Muscle of leg (tissue), 16 donors: ENCODE measurements around the gene ZBED4. TPM values are rescaled to one million over a fixed set of nuclear protein-coding genes. Genes with fewer than 3 reads are reported as not detected.

Experiments
- DNase-seq: peaks from one replicate; pipeline ENCODE4 v3.0.0; 2013
- H3K27ac ChIP-seq: one replicate; pipeline ENCODE4 v1.5.1; 2013; ENCODE audit warnings: mild to moderate bottlenecking, low read length, control low read depth
- H3K27me3 ChIP-seq: one replicate; pipeline ENCODE4 v1.6.1; 2013; ENCODE audit warnings: low read length; ENCODE audit not compliant: control insufficient read depth, insufficient read depth
- H3K36me3 ChIP-seq: one replicate; pipeline ENCODE4 v1.6.1; 2013; ENCODE audit warnings: low read length; ENCODE audit not compliant: control insufficient read depth, insufficient read depth
- H3K4me1 ChIP-seq: one replicate; pipeline ENCODE4 v1.6.1; 2013; ENCODE audit warnings: low read length; ENCODE audit not compliant: control insufficient read depth, insufficient read depth
- H3K4me3 ChIP-seq: one replicate; pipeline ENCODE4 v1.5.1; 2013; ENCODE audit warnings: low read length, control low read depth
- H3K9me3 ChIP-seq: replicated peaks from 2 replicates; pipeline ENCODE4 v1.6.1; 2013; ENCODE audit warnings: low read depth, low read length; ENCODE audit not compliant: control insufficient read depth
- WGBS: methylation state at CpG from one replicate; pipeline ENCODE4 v1.1.5; 2013; ENCODE audit warnings: missing lambda C conversion rate; ENCODE audit not compliant: insufficient coverage; 5-methylcytosine and 5-hydroxymethylcytosine counted together
- long read RNA-seq, 11 donors: transcript quantifications; one replicate each; lab custom pipeline, GENCODE V29; 2026
- polyA plus RNA-seq, 8 donors: library from polyadenylated mRNA; unstranded; fragments of 120-200 nt; gene quantifications; one replicate each; pipeline versions ENCODE4 v1.2.1 to v1.2.3, GENCODE V29; 2013; ENCODE audit warnings: inconsistent platforms in 1 of 8, low replicate concordance in 1 of 8; ENCODE audit not compliant: insufficient read length in 8 of 8, insufficient read depth in 1 of 8
- total RNA-seq: library from RNA; stranded (reverse); fragments of 120-200 nt; gene quantifications from one replicate; pipeline ENCODE4 v1.2.4, GENCODE V29; 2013

ZBED4 gene, protein sequence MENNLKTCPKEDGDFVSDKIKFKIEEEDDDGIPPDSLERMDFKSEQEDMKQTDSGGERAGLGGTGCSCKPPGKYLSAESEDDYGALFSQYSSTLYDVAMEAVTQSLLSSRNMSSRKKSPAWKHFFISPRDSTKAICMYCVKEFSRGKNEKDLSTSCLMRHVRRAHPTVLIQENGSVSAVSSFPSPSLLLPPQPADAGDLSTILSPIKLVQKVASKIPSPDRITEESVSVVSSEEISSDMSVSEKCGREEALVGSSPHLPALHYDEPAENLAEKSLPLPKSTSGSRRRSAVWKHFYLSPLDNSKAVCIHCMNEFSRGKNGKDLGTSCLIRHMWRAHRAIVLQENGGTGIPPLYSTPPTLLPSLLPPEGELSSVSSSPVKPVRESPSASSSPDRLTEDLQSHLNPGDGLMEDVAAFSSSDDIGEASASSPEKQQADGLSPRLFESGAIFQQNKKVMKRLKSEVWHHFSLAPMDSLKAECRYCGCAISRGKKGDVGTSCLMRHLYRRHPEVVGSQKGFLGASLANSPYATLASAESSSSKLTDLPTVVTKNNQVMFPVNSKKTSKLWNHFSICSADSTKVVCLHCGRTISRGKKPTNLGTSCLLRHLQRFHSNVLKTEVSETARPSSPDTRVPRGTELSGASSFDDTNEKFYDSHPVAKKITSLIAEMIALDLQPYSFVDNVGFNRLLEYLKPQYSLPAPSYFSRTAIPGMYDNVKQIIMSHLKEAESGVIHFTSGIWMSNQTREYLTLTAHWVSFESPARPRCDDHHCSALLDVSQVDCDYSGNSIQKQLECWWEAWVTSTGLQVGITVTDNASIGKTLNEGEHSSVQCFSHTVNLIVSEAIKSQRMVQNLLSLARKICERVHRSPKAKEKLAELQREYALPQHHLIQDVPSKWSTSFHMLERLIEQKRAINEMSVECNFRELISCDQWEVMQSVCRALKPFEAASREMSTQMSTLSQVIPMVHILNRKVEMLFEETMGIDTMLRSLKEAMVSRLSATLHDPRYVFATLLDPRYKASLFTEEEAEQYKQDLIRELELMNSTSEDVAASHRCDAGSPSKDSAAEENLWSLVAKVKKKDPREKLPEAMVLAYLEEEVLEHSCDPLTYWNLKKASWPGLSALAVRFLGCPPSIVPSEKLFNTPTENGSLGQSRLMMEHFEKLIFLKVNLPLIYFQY
- total RNA-seq (7.3 TPM), polyA plus RNA-seq (10 to 100 TPM; 10.8 to 15.9 (median 13.2) TPM)
- long read RNA-seq, donor 1, full-length matches to known transcripts, result 4 of 4 reads
- long read RNA-seq, donor 1, partial matches to known transcripts, result 0 of 4 reads
- long read RNA-seq, donor 1, other reads (novel, unspliced or antisense), result 0 of 4 reads
- long read RNA-seq, donor 2, result 0 reads
- long read RNA-seq, donor 3, full-length matches to known transcripts, result 6 of 6 reads
- long read RNA-seq, donor 3, partial matches to known transcripts, result 0 of 6 reads
- long read RNA-seq, donor 3, other reads (novel, unspliced or antisense), result 0 of 6 reads
- long read RNA-seq, donor 4, full-length matches to known transcripts, result 2 of 2 reads
- long read RNA-seq, donor 4, partial matches to known transcripts, result 0 of 2 reads
- long read RNA-seq, donor 4, other reads (novel, unspliced or antisense), result 0 of 2 reads
- long read RNA-seq, donor 5, full-length matches to known transcripts, result 11 of 11 reads
- long read RNA-seq, donor 5, partial matches to known transcripts, result 0 of 11 reads
- long read RNA-seq, donor 5, other reads (novel, unspliced or antisense), result 0 of 11 reads
- long read RNA-seq, donor 6, full-length matches to known transcripts, result 8 of 8 reads
- long read RNA-seq, donor 6, partial matches to known transcripts, result 0 of 8 reads
- long read RNA-seq, donor 6, other reads (novel, unspliced or antisense), result 0 of 8 reads
- long read RNA-seq, donor 7, full-length matches to known transcripts, result 4 of 4 reads
- long read RNA-seq, donor 7, partial matches to known transcripts, result 0 of 4 reads
- long read RNA-seq, donor 7, other reads (novel, unspliced or antisense), result 0 of 4 reads
- long read RNA-seq, donor 8, full-length matches to known transcripts, result 2 of 2 reads
- long read RNA-seq, donor 8, partial matches to known transcripts, result 0 of 2 reads
- long read RNA-seq, donor 8, other reads (novel, unspliced or antisense), result 0 of 2 reads
- long read RNA-seq, donor 9, full-length matches to known transcripts, result 6 of 6 reads
- long read RNA-seq, donor 9, partial matches to known transcripts, result 0 of 6 reads
- long read RNA-seq, donor 9, other reads (novel, unspliced or antisense), result 0 of 6 reads
- long read RNA-seq, donor 10, full-length matches to known transcripts, result 4 of 4 reads
- long read RNA-seq, donor 10, partial matches to known transcripts, result 0 of 4 reads
- long read RNA-seq, donor 10, other reads (novel, unspliced or antisense), result 0 of 4 reads
- long read RNA-seq, donor 11, full-length matches to known transcripts, result 2 of 7 reads
- long read RNA-seq, donor 11, partial matches to known transcripts, result 0 of 7 reads
- long read RNA-seq, donor 11, other reads (novel, unspliced or antisense), result 5 of 7 reads

GRCh38 chr22:49852898-49853894 is at the start of gene ZBED4:
Gene ZBED4, plus strand, starts transcription at chr22:49853844. Its CDS starts 29,819 bp downstream, at chr22:49883663.
- under 1% methylated on average over 111 of the region's 127 CpGs for WGBS
- peak; percentile 98 for DNase-seq
- Histone ChIP-seq H3K9me3 (no peaks in the 10 kb centered on the region), H3K4me3 (peak within 1 kb of the TSS; percentile 76), H3K27me3 (peaks cover 39% of the 10 kb centered on the region), H3K36me3 (peaks cover 6% of the 10 kb centered on the region), H3K27ac (peak within 1 kb of the TSS; percentile 87), H3K4me1 (peaks cover 30% of the 10 kb centered on the region)

GRCh38 chr22:49807129-49807528 is 46.5 kb upstream of the ZBED4 start:
- H3K9me3 ChIP-seq, result no peaks in the 10 kb centered on the region
- H3K27ac ChIP-seq, result no peak overlapping the region
- peaks cover 25% of the 10 kb centered on the region for H3K36me3 ChIP-seq
- DNase-seq, result no peak
- WGBS, result 100% methylated on average over 4 of the region's 8 CpGs
- H3K27me3 ChIP-seq, result no peaks in the 10 kb centered on the region
- H3K4me1 ChIP-seq, result no peaks in the 10 kb centered on the region
- no peak overlapping the region for H3K4me3 ChIP-seq

DNA sequence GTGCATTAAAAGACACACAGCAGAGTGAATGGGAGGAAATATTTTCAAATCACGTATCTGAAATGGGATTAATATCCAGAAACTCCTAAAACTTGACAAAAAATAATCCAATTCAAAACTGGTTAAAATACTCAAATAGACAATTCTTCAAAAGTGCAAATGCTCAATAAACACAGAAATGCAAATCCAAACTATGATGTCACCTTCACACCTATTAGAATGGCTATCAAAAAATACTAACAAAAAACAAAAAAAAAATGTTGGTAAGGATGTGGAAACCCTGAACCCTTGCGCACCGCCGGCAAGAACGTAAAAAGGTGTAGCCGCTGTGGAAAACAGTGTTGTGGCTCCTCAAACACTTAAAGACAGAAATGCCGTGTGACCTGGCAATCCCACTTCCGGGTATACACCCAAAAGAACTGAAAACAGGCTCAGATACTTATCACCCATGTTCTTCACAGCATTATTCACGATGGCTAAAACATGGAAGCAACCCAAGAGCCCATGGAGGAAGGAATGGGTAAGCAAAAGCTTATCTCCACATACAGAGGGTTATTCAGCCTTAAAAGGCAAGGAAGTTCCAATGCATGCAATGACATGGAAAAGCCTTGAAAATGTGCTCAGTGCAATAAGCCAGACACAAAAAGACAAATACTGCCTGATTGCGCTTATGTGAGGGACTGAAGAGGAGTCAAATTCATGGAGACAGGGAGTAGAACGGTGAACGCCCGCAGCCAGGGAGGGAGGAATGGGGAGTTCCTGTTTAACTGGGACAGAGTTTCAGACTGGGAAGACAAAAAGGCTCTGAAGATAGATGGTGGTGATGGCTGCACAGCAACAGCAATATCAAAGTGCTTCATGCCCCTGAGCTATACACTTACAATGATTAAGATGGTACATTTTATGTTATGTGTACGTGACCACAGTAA is 45.6 kb upstream of the ZBED4 start:
- 92% methylated on average over 6 of the region's 14 CpGs for WGBS
- no peak overlapping the region for H3K27ac ChIP-seq
- no peaks in the 10 kb centered on the region for H3K9me3 ChIP-seq
- peaks cover 23% of the 10 kb centered on the region for H3K36me3 ChIP-seq
- H3K27me3 ChIP-seq, result no peaks in the 10 kb centered on the region
- no peak overlapping the region for H3K4me3 ChIP-seq
- H3K4me1 ChIP-seq, result no peaks in the 10 kb centered on the region
- DNase-seq, result no peak

DNA sequence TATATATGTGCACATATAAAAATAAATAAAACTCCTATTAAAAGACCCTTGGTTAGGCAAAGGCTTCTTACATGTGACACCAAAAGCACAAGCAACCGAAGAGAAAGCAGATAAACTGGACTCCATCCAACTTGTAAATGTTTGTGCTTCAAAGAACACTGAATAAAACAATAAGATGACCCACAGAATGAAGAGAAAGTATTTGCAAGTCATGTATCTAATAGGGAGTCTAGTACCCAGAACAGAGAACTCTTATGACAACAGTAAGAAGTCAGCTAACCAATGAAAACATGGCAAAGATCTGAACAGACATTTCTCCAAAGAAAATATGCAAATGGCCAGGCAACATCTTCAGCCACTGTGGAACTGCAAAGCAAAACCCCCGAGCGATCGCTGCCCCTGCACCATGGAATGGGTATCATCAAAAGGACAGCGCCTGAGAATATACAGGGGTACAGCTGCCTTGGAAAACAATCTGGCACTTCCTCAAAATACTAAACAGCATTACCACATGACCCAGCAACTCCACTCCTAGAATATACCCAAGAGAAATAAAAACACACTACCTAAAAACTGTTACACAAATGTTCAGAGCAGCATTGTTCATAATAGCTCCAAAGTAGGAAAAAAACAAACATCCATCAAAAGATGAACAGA is 43.2 kb upstream of the ZBED4 start:
- Histone ChIP-seq H3K27me3 (no peaks in the 10 kb centered on the region), H3K9me3 (no peaks in the 10 kb centered on the region), H3K4me3 (no peak overlapping the region), H3K36me3 (peaks cover 26% of the 10 kb centered on the region), H3K4me1 (no peaks in the 10 kb centered on the region), H3K27ac (no peak overlapping the region)
- no peak for DNase-seq
- no CpG with 5 or more reads among the region's 5 CpGs for WGBS

DNA sequence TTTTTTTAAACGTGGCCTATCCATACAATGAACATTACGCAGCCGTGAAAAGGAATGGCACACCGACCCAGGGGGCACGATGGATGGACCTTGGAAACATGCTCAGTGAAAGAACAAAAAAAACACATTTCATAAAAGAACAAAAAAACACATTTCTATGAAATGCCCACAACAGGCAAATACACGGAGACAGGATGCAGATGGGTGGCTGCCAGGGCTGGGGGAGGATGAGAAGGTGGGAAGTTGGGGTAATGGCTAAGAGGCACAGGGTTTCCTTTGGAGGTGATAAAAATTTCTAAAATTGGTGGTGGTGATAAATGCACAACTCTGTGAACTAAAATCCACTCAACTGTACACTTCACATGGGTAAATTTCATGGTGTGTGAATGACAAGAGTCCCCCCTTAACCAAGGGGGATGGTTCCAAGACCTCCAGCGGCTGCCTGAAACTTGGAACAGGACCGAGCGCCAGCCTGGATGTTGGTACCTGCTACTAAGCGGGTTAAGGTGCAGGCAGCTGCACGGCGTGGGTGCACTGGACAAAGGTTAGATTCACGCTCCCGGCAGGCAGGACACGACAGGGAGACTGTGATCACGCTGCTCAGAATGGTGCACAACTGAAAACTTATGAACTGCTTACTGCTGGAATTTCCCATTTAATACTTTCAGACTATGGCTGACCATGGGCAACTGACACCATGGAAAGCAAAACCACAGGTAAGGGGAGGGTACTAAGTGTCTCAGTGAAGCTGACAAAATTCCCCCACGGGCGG is 42.4 kb upstream of the ZBED4 start:
- H3K27ac ChIP-seq, result no peak overlapping the region
- 77% methylated on average over 14 of the region's 18 CpGs for WGBS
- no peaks in the 10 kb centered on the region for H3K9me3 ChIP-seq
- H3K27me3 ChIP-seq, result no peaks in the 10 kb centered on the region
- no peak for DNase-seq
- no peaks in the 10 kb centered on the region for H3K4me1 ChIP-seq
- H3K36me3 ChIP-seq, result peaks cover 28% of the 10 kb centered on the region
- no peak overlapping the region for H3K4me3 ChIP-seq

DNA sequence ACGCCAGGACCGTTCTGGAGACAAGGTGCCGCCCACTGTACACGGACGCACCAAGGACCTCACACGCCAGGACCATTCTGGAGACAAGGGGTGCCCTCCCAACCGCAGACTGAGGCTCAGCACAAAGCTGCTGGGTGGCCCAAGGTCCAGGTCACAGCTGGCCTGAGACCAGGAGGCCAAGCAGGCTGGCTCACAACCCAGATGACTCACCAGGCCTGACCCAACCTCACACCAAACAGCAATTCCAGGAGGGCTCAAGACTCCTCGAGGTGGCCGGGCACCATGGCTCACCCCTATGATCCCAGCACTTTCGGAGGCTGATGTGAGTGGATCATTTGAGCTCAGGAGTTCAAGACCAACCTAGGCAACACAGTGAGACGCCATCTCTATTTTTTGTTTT is 40.8 kb upstream of the ZBED4 start:
- Histone ChIP-seq H3K27me3 (no peaks in the 10 kb centered on the region), H3K4me3 (no peak overlapping the region), H3K4me1 (no peaks in the 10 kb centered on the region), H3K36me3 (peaks cover 44% of the 10 kb centered on the region), H3K27ac (no peak overlapping the region), H3K9me3 (no peaks in the 10 kb centered on the region)
- no peak for DNase-seq
- 90% methylated on average over 8 of the region's 11 CpGs for WGBS
